HS-27A (cell line): ENCODE measurements around the gene LZTFL1.
A peak's percentile ranks its signal among the peaks of the same experiment; 100 is the strongest.
"Not testable (repeated sequence)": the region's sequence is repeated elsewhere in the genome, so short reads cannot be mapped to it uniquely, and the experiment has no call there.

ENCODE experiments used
- DNase-seq: peaks from one replicate; pipeline ENCODE4 v3.0.0-alpha.2; 2012; ENCODE audit warnings: low read depth, missing footprints

The LZTFL1 gene

GRCh38 chr3:45864760-45865519 lies 23.0 kb upstream of the LZTFL1 start:
- DNase-seq, result no peak

GRCh38 chr3:45861043-45861719 lies 19.3 kb upstream of the LZTFL1 start:
- no peak for DNase-seq

GRCh38 chr3:45860481-45860880 lies 18.6 kb upstream of the LZTFL1 start:
- no peak for DNase-seq

GRCh38 chr3:45858809-45859543 lies 17.1 kb upstream of the LZTFL1 start:
- no peak for DNase-seq

- DNase-seq, result not testable (repeated sequence)
Measured at GRCh38 chr3:45857024-45857423, 15.1 kb upstream of the LZTFL1 start.

GRCh38 chr3:45856323-45856722 lies 14.4 kb upstream of the LZTFL1 start:
- DNase-seq, result not testable (repeated sequence)

- DNase-seq, result no peak
Measured at GRCh38 chr3:45852828-45853227, 10.9 kb upstream of the LZTFL1 start.

GRCh38 chr3:45848392-45848791 lies 6.5 kb upstream of the LZTFL1 start:
- DNase-seq, result no peak

- no peak for DNase-seq
Measured at GRCh38 chr3:45844616-45845015, 2.7 kb upstream of the LZTFL1 start.

- DNase-seq, result no peak
Measured at GRCh38 chr3:45842851-45843625, 1.1 kb upstream of the LZTFL1 start.

- DNase-seq, result no peak
Measured at GRCh38 chr3:45841420-45841756, 531 bp downstream of the LZTFL1 start.

GRCh38 chr3:45838466-45838865 lies 3.5 kb downstream of the LZTFL1 start:
- DNase-seq, result no peak

GRCh38 chr3:45832699-45833098 lies 9.2 kb downstream of the LZTFL1 start:
- no peak for DNase-seq

- no peak for DNase-seq
Measured at GRCh38 chr3:45830121-45830520, 11.8 kb downstream of the LZTFL1 start.

- DNase-seq, result no peak
Measured at GRCh38 chr3:45826908-45827307, 15.0 kb downstream of the LZTFL1 start.

- no peak for DNase-seq
Measured at GRCh38 chr3:45826321-45826720, 15.6 kb downstream of the LZTFL1 start.

- DNase-seq, result no peak
Measured at GRCh38 chr3:45821127-45821526, 20.8 kb downstream of the LZTFL1 start.

- DNase-seq, result no peak
Measured at GRCh38 chr3:45819543-45819942, 22.4 kb downstream of the LZTFL1 start.

GRCh38 chr3:45817831-45818522 lies 23.9 kb downstream of the LZTFL1 start:
- peak; percentile 69 for DNase-seq

GRCh38 chr3:45816544-45816943 lies 25.4 kb downstream of the LZTFL1 start:
- DNase-seq, result no peak

- no peak for DNase-seq
Measured at GRCh38 chr3:45814322-45814721, 27.6 kb downstream of the LZTFL1 start.
